Ectodermal cell (in vitro differentiated cells): ENCODE results near the gene KIF11.
"Not testable (repeated sequence)": the region's sequence is repeated elsewhere in the genome, so short reads cannot be mapped to it uniquely, and the experiment has no call there.

ENCODE experiments used
- H3K27ac ChIP-seq: 2 replicates; pipeline ENCODE4 v1.7.0; 2013; ENCODE audit warnings: mild to moderate bottlenecking, low read depth, low read length; ENCODE audit not compliant: insufficient read depth, poor library complexity, severe bottlenecking
- H3K27me3 ChIP-seq: 2 replicates; pipeline ENCODE4 v1.7.0; 2013; ENCODE audit warnings: mild to moderate bottlenecking, low read length; ENCODE audit not compliant: insufficient read depth, control insufficient read depth, poor library complexity, severe bottlenecking
- H3K36me3 ChIP-seq: one replicate; pipeline ENCODE4 v1.7.0; 2013; ENCODE audit warnings: low read length; ENCODE audit not compliant: control insufficient read depth, insufficient read depth
- H3K4me1 ChIP-seq: one replicate; pipeline ENCODE4 v1.7.0; 2013; ENCODE audit warnings: low read length; ENCODE audit not compliant: control insufficient read depth, insufficient read depth
- H3K4me3 ChIP-seq: 2 replicates; pipeline ENCODE4 v1.7.0; 2013; ENCODE audit warnings: low read depth, low read length, control low read depth; ENCODE audit not compliant: insufficient read depth
- H3K9me3 ChIP-seq: 2 replicates; pipeline ENCODE4 v1.7.0; 2013; ENCODE audit warnings: mild to moderate bottlenecking, low read length, moderate library complexity; ENCODE audit not compliant: control insufficient read depth
- WGBS, 2 experiments: methylation state at CpG; one replicate each; pipeline ENCODE4 v1.1.7; 2013; ENCODE audit warnings: missing lambda C conversion rate in 2 of 2; 5-methylcytosine and 5-hydroxymethylcytosine counted together

Gene KIF11

GRCh38 chr10:92629945-92630344 is 37.0 kb downstream of the KIF11 start:
- Histone ChIP-seq H3K36me3 (peaks cover 26% of the 10 kb centered on the region), H3K9me3 (no peaks in the 10 kb centered on the region), H3K27me3 (no peaks in the 10 kb centered on the region), H3K27ac (no peak overlapping the region), H3K4me1 (no peaks in the 10 kb centered on the region), H3K4me3 (no peak overlapping the region)
- 100% methylated on average over 1 of the region's 2 CpGs; no CpG with 5 or more reads in 1 of the 2 experiments for WGBS, 2 experiments

- peaks cover 29% of the 10 kb centered on the region for H3K36me3 ChIP-seq
- H3K4me1 ChIP-seq, result no peaks in the 10 kb centered on the region
- no peaks in the 10 kb centered on the region for H3K27me3 ChIP-seq
- H3K4me3 ChIP-seq, result no peak overlapping the region
- no peak overlapping the region for H3K27ac ChIP-seq
- H3K9me3 ChIP-seq, result no peaks in the 10 kb centered on the region
Measured at GRCh38 chr10:92638037-92638436, 45.1 kb downstream of the KIF11 start.

GRCh38 chr10:92640107-92640506 is 47.2 kb downstream of the KIF11 start:
- Histone ChIP-seq H3K4me1 (no peaks in the 10 kb centered on the region), H3K4me3 (no peak overlapping the region), H3K36me3 (peaks cover 31% of the 10 kb centered on the region), H3K27ac (no peak overlapping the region), H3K9me3 (no peaks in the 10 kb centered on the region), H3K27me3 (no peaks in the 10 kb centered on the region)
- 90 to 96% methylated on average over 3 of the region's 3 CpGs for WGBS, 2 experiments

- Histone ChIP-seq H3K27me3 (no peaks in the 10 kb centered on the region), H3K27ac (no peak overlapping the region), H3K4me3 (no peak overlapping the region), H3K36me3 (peaks cover 21% of the 10 kb centered on the region), H3K4me1 (no peaks in the 10 kb centered on the region), H3K9me3 (no peaks in the 10 kb centered on the region)
- no CpG with 5 or more reads among the region's 1 CpG for WGBS, 2 experiments
Measured at GRCh38 chr10:92641492-92641891, 48.6 kb downstream of the KIF11 start.

- Histone ChIP-seq H3K27me3 (no peaks in the 10 kb centered on the region), H3K9me3 (no peaks in the 10 kb centered on the region), H3K4me3 (no peak overlapping the region), H3K36me3 (peaks cover 39% of the 10 kb centered on the region), H3K4me1 (no peaks in the 10 kb centered on the region), H3K27ac (no peak overlapping the region)
- 94 to 100% methylated on average over 2 of the region's 2 CpGs for WGBS, 2 experiments
Measured at GRCh38 chr10:92644921-92645320, 52.0 kb downstream of the KIF11 start.

- not testable (repeated sequence) for H3K27me3 ChIP-seq, H3K9me3 ChIP-seq, H3K4me3 ChIP-seq, H3K27ac ChIP-seq, H3K4me1 ChIP-seq
- H3K36me3 ChIP-seq, result peaks cover 64% of the 10 kb centered on the region
- WGBS, 2 experiments, result 91% methylated on average over 3 of the region's 3 CpGs
Measured at GRCh38 chr10:92650864-92651263, 57.9 kb downstream of the KIF11 start.

- 95 to 97% methylated on average over 1 of the region's 1 CpG for WGBS, 2 experiments
- Histone ChIP-seq H3K9me3 (no peaks in the 10 kb centered on the region), H3K4me3 (no peak overlapping the region), H3K36me3 (peaks cover 28% of the 10 kb centered on the region), H3K4me1 (no peaks in the 10 kb centered on the region), H3K27ac (no peak overlapping the region), H3K27me3 (no peaks in the 10 kb centered on the region)
Measured at GRCh38 chr10:92655426-92655825, 62.5 kb downstream of the KIF11 start.

- Histone ChIP-seq H3K4me3 (no peak overlapping the region), H3K27ac (no peak overlapping the region), H3K4me1 (no peaks in the 10 kb centered on the region), H3K9me3 (no peaks in the 10 kb centered on the region), H3K36me3 (peaks cover 20% of the 10 kb centered on the region), H3K27me3 (no peaks in the 10 kb centered on the region)
- WGBS, 2 experiments, result 91 to 93% methylated on average over 7 of the region's 7 CpGs
Measured at GRCh38 chr10:92656266-92656961, 63.5 kb downstream of the KIF11 start.

- 92 to 95% methylated on average over 4 to 5 of the region's 5 CpGs for WGBS, 2 experiments
- H3K4me1 ChIP-seq, result no peaks in the 10 kb centered on the region
- no peaks in the 10 kb centered on the region for H3K27me3 ChIP-seq
- no peaks in the 10 kb centered on the region for H3K9me3 ChIP-seq
- H3K27ac ChIP-seq, result no peak overlapping the region
- H3K4me3 ChIP-seq, result no peak overlapping the region
- H3K36me3 ChIP-seq, result peaks cover 20% of the 10 kb centered on the region
Measured at GRCh38 chr10:92657024-92657423, 64.1 kb downstream of the KIF11 start.

- H3K27ac ChIP-seq, result no peak overlapping the region
- H3K9me3 ChIP-seq, result no peaks in the 10 kb centered on the region
- no peaks in the 10 kb centered on the region for H3K36me3 ChIP-seq
- no peaks in the 10 kb centered on the region for H3K4me1 ChIP-seq
- no peak overlapping the region for H3K4me3 ChIP-seq
- H3K27me3 ChIP-seq, result no peaks in the 10 kb centered on the region
Measured at GRCh38 chr10:92662848-92663247, 69.9 kb downstream of the KIF11 start.

- Histone ChIP-seq H3K9me3 (no peaks in the 10 kb centered on the region), H3K27ac (no peak overlapping the region), H3K36me3 (no peaks in the 10 kb centered on the region), H3K4me1 (no peaks in the 10 kb centered on the region), H3K4me3 (no peak overlapping the region), H3K27me3 (no peaks in the 10 kb centered on the region)
Measured at GRCh38 chr10:92664322-92664721, 71.4 kb downstream of the KIF11 start.
